GM19240 (cell line): Measurements from ENCODE around the gene MKNK1.

Experiments used
- DNase-seq: peaks from one replicate; pipeline ENCODE4 v3.0.0; 2011; ENCODE audit warnings: low spot score; ENCODE audit not compliant: insufficient read length

Gene MKNK1

GRCh38 chr1:46523496-46524353 is 80.3 kb downstream of the MKNK1 start:
- DNase-seq = no peak

- DNase-seq = no peak
Observed at GRCh38 chr1:46522969-46523320, 81.1 kb downstream of the MKNK1 start.

- no peak for DNase-seq
Observed at GRCh38 chr1:46522184-46522968, 81.7 kb downstream of the MKNK1 start.

- DNase-seq = no peak
Observed at GRCh38 chr1:46521414-46521813, 82.7 kb downstream of the MKNK1 start.

GRCh38 chr1:46520063-46520911 is 83.8 kb downstream of the MKNK1 start:
- no peak for DNase-seq

GRCh38 chr1:46519209-46519608 is 84.9 kb downstream of the MKNK1 start:
- no peak for DNase-seq

GRCh38 chr1:46517932-46518498 is 86.1 kb downstream of the MKNK1 start:
- no peak for DNase-seq

- no peak for DNase-seq
Observed at GRCh38 chr1:46517010-46517600, 87.0 kb downstream of the MKNK1 start.

GRCh38 chr1:46516200-46516950 is 87.7 kb downstream of the MKNK1 start:
- DNase-seq = no peak

- DNase-seq = no peak
Observed at GRCh38 chr1:46515576-46515975, 88.5 kb downstream of the MKNK1 start.

- DNase-seq = no peak
Observed at GRCh38 chr1:46513536-46513935, 90.5 kb downstream of the MKNK1 start.

GRCh38 chr1:46512792-46513190 is 91.3 kb downstream of the MKNK1 start:
- DNase-seq = no peak

GRCh38 chr1:46512135-46512791 is 91.8 kb downstream of the MKNK1 start:
- no peak for DNase-seq

- no peak for DNase-seq
Observed at GRCh38 chr1:46510998-46511365, 93.1 kb downstream of the MKNK1 start.

GRCh38 chr1:46510341-46510997 is 93.6 kb downstream of the MKNK1 start:
- no peak for DNase-seq

GRCh38 chr1:46508757-46509156 is 95.3 kb downstream of the MKNK1 start:
- DNase-seq = no peak
